Smooth muscle cell (in vitro differentiated cells): ENCODE results near the gene HMGXB4. TPM values are rescaled to one million over a fixed set of nuclear protein-coding genes. Genes with fewer than 3 reads are reported as not detected.

Source experiments
- DNase-seq: peaks from one replicate; lab custom pipeline; 2025; ENCODE audit not compliant: unreplicated experiment; lab: John Stamatoyannopoulos, UW
- H2AFZ ChIP-seq: fragments of 200-600 bp; sonication (generic); 2 replicates; pipeline ENCODE4 v1.6.0; 2016; ENCODE audit warnings: antibody characterized with exemption, low read depth, mild to moderate bottlenecking
- H3F3A ChIP-seq: fragments of 200-600 bp; sonication (generic); 2 replicates; pipeline ENCODE4 v1.6.0; 2017; ENCODE audit warnings: antibody characterized with exemption, low read depth
- H3K27ac ChIP-seq: fragments of 200-600 bp; sonication (generic); 2 replicates; pipeline ENCODE4 v1.5.1; 2016; ENCODE audit warnings: low read depth, mild to moderate bottlenecking
- H3K27me3 ChIP-seq: fragments of 200-600 bp; sonication (generic); 2 replicates; pipeline ENCODE4 v1.6.1; 2016; ENCODE audit warnings: low read depth, mild to moderate bottlenecking
- H3K36me3 ChIP-seq: fragments of 200-600 bp; sonication (generic); 2 replicates; pipeline ENCODE4 v1.5.1; 2016; ENCODE audit warnings: low read depth
- H3K4me1 ChIP-seq: fragments of 200-600 bp; sonication (generic); 2 replicates; pipeline ENCODE4 v1.5.1; 2016; ENCODE audit warnings: low read depth
- H3K4me2 ChIP-seq: fragments of 200-600 bp; sonication (generic); 2 replicates; pipeline ENCODE4 v1.6.0; 2016; ENCODE audit warnings: mild to moderate bottlenecking
- H3K4me3 ChIP-seq: fragments of 200-600 bp; sonication (generic); 2 replicates; pipeline ENCODE4 v1.5.1; 2016; ENCODE audit warnings: mild to moderate bottlenecking
- H3K79me2 ChIP-seq: fragments of 200-600 bp; sonication (generic); 2 replicates; pipeline ENCODE4 v1.6.0; 2016; ENCODE audit warnings: low read depth, mild to moderate bottlenecking
- H3K9ac ChIP-seq: fragments of 200-600 bp; sonication (generic); 2 replicates; pipeline ENCODE4 v1.6.0; 2016; ENCODE audit warnings: low read depth
- H3K9me3 ChIP-seq: fragments of 200-600 bp; sonication (generic); replicated peaks from 2 replicates; pipeline ENCODE4 v1.5.1; 2016; ENCODE audit warnings: low read depth
- H4K20me1 ChIP-seq: fragments of 200-600 bp; sonication (generic); 2 replicates; pipeline ENCODE4 v1.6.0; 2016; ENCODE audit warnings: low read depth
- CTCF ChIP-seq: fragments of 200-600 bp; sonication (generic); IDR thresholded peaks from 2 replicates; pipeline ENCODE4 v1.5.1; 2017; ENCODE audit warnings: borderline replicate concordance, mild to moderate bottlenecking, antibody characterized with exemption; ENCODE audit not compliant: insufficient read depth, poor library complexity, severe bottlenecking
- WGBS: methylation state at CpG from one replicate; pipeline ENCODE4 v1.1.7; 2016; ENCODE audit warnings: low lambda C conversion rate; 5-methylcytosine and 5-hydroxymethylcytosine counted together
- polyA plus RNA-seq: library from polyadenylated mRNA; unstranded; fragments of >200 nt; fragmentation: Nextera tagmentation; extraction: Ambion mirVana; gene quantifications from 2 replicates; pipeline ENCODE4 v1.2.1, GENCODE V29; 2016
- total RNA-seq: library from RNA; depleted of rRNA; stranded (reverse); fragments of >200 nt; gene quantifications from 2 replicates; pipeline ENCODE4 v1.2.3, GENCODE V29; 2014

The HMGXB4 gene
- total and polyA plus RNA-seq, 2 experiments from 2014 or later = 28.2 to 34.1 TPM

DNA sequence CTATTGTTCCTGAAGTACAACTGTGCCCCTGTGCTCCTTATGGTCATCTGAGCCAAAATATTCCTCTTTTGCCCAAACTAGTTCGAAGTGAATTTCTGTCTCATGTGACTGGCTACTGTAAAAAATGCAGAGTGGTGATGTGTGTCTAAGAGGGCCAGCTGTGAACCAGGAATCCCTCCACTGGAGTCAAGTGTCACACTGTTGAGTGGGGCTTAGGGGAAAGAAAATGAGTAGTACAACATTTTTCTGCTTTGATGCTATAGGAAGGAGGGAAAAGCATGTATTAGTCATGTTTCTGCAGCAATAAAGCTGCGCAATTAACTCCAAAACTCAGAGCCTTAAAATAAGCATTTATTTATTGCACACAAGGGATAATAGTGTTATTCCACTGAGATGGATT lies 39.8 kb upstream of the HMGXB4 start:
- Histone ChIP-seq H3K9ac (no peak overlapping the region), H2AFZ (no peak overlapping the region), H4K20me1 (no peaks in the 10 kb centered on the region), H3K79me2 (no peaks in the 10 kb centered on the region), H3K4me2 (no peak overlapping the region), H3K27me3 (no peaks in the 10 kb centered on the region), H3K36me3 (no peaks in the 10 kb centered on the region), H3K27ac (peak overlapping the region; percentile 26), H3K4me1 (no peaks in the 10 kb centered on the region), H3K4me3 (no peak overlapping the region), H3K9me3 (no peaks in the 10 kb centered on the region), H3F3A (no peaks in the 10 kb centered on the region)
- no peak for DNase-seq
- no peak for TF ChIP-seq CTCF
- WGBS = 81% methylated on average over 2 of the region's 2 CpGs

- H3K4me3 ChIP-seq = no peak overlapping the region
- peak overlapping the region; percentile 57 for H3K27ac ChIP-seq
- no peak overlapping the region for H3K4me2 ChIP-seq
- H4K20me1 ChIP-seq = no peaks in the 10 kb centered on the region
- H3K9ac ChIP-seq = no peak overlapping the region
- H3K27me3 ChIP-seq = no peaks in the 10 kb centered on the region
- no peak overlapping the region for H2AFZ ChIP-seq
- H3K9me3 ChIP-seq = no peaks in the 10 kb centered on the region
- TF ChIP-seq CTCF = no peak
- H3K36me3 ChIP-seq = no peaks in the 10 kb centered on the region
- no peaks in the 10 kb centered on the region for H3F3A ChIP-seq
- no peaks in the 10 kb centered on the region for H3K4me1 ChIP-seq
- DNase-seq = no peak
- H3K79me2 ChIP-seq = no peaks in the 10 kb centered on the region
Measured at GRCh38 chr22:35218079-35218478, 39.2 kb upstream of the HMGXB4 start.

- no peak for DNase-seq
- Histone ChIP-seq H3K4me2 (no peak overlapping the region), H3K27me3 (no peaks in the 10 kb centered on the region), H3F3A (no peaks in the 10 kb centered on the region), H2AFZ (no peak overlapping the region), H3K4me1 (no peaks in the 10 kb centered on the region), H3K79me2 (no peaks in the 10 kb centered on the region), H3K9me3 (no peaks in the 10 kb centered on the region), H3K9ac (no peak overlapping the region), H3K36me3 (no peaks in the 10 kb centered on the region), H3K4me3 (no peak overlapping the region), H4K20me1 (no peaks in the 10 kb centered on the region), H3K27ac (peak overlapping the region; percentile 57)
- 59% methylated on average over 3 of the region's 3 CpGs for WGBS
- TF ChIP-seq CTCF = no peak
Measured at GRCh38 chr22:35219012-35219411, 38.3 kb upstream of the HMGXB4 start.

DNA sequence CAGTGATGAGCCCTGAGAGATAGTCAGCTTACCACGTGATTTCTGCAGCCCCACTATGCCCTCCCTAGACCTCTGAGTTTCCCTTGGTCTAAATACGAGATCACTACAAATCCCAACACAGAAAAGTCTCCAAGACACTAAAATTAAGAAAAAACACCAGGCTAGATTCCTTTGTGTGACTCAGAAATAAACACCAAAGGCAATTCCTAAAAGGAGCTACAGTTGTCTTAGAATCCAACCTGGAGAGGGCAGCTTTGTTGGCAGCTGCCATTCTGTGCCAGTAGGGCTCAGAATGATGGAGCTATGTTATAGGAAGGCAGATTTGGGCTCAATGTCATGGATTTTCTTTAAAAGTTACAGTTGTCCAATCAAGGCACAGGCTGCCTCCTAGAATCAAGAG lies 37.1 kb upstream of the HMGXB4 start:
- Histone ChIP-seq H3K9me3 (no peaks in the 10 kb centered on the region), H4K20me1 (no peaks in the 10 kb centered on the region), H3K36me3 (no peaks in the 10 kb centered on the region), H3F3A (no peaks in the 10 kb centered on the region), H3K27me3 (no peaks in the 10 kb centered on the region), H3K4me1 (no peaks in the 10 kb centered on the region), H2AFZ (no peak overlapping the region), H3K4me2 (no peak overlapping the region), H3K27ac (no peak overlapping the region), H3K79me2 (no peaks in the 10 kb centered on the region), H3K4me3 (no peak overlapping the region), H3K9ac (no peak overlapping the region)
- TF ChIP-seq CTCF = no peak
- WGBS = 59% methylated on average over 2 of the region's 2 CpGs
- no peak for DNase-seq
